ENCODE data around the gene INSC. TPM values are rescaled to one million over a fixed set of nuclear protein-coding genes. Genes with fewer than 3 reads are reported as not detected.

Gene INSC
- polyA plus RNA-seq, 1 donor, result 1.3 TPM

DNA sequence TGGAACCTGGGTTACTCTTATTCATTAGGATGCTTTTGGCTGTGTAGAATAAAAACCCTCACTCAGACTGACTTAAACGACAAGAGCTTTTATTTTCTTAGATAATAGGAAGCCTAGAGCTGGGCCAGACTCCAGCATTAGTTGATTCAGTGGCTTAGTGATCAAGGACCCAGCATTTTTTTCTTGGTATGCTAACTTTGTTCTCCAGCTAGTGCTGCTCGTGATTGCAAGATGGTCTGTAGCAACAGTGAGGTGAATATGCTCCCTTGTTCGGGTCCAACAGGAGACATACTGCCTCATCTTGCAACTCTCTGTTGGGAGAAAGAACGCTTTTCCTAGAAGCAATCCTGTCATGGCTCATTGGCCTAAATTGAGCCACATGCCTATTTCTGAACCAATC lies 33.4 kb downstream of the INSC start:
- DNase-seq (ENCODE audit: low read depth), result no peak

- no peak for DNase-seq (ENCODE audit: low read depth)
Measured at GRCh38 chr11:15149050-15149449, 34.3 kb downstream of the INSC start.

GRCh38 chr11:15150507-15150906 lies 35.8 kb downstream of the INSC start:
- no peak for DNase-seq (ENCODE audit: low read depth)

DNA sequence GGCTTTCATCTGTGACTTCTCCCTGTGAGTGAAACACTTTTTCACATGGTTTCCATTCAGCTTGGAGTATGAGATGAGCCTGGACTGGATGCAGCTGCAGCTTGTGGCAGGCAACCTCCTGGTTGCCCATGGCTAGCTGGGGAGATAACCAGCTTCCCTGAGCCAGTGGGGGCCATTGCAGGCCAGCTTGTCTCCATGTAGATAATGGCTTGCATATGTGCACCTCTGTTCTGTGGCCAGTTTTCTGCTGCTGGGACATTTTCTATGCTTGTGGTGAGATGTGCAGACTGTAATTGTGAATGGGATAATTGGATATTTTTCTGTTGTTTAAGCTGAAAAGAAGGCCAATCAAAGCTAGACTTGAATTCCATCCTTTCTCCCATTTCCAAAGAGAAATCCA lies 38.5 kb downstream of the INSC start:
- no peak for DNase-seq (ENCODE audit: low read depth)

- no peak for DNase-seq (ENCODE audit: low read depth)
Measured at GRCh38 chr11:15157181-15157580, 42.5 kb downstream of the INSC start.

- DNase-seq (ENCODE audit: low read depth), result no peak
Measured at GRCh38 chr11:15157606-15158137, 42.9 kb downstream of the INSC start.

- DNase-seq (ENCODE audit: low read depth), result no peak
Measured at GRCh38 chr11:15158351-15159015, 43.8 kb downstream of the INSC start.

GRCh38 chr11:15159085-15159484 lies 44.4 kb downstream of the INSC start:
- no peak for DNase-seq (ENCODE audit: low read depth)

DNA sequence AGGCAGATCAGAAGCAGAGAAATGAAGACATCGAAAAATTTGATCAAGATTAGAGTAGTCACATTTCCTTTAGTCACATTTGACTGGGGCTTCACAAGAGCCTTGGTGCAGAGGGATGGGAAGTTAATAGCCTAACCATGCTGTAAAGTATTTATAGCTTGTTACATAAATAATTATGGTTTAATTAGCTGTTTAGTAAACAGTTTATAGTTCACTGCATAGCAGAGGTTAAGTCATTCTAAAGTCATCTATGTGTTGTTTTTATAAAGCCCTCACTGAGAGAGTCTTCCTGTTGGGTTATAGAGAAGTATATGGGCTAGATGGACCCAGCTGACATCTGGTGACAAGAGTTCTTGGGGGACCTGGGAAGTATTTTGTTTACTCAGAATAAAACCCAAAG lies 47.1 kb downstream of the INSC start:
- DNase-seq (ENCODE audit: low read depth), result no peak

GRCh38 chr11:15163136-15163535 lies 48.4 kb downstream of the INSC start:
- DNase-seq (ENCODE audit: low read depth), result no peak

DNA sequence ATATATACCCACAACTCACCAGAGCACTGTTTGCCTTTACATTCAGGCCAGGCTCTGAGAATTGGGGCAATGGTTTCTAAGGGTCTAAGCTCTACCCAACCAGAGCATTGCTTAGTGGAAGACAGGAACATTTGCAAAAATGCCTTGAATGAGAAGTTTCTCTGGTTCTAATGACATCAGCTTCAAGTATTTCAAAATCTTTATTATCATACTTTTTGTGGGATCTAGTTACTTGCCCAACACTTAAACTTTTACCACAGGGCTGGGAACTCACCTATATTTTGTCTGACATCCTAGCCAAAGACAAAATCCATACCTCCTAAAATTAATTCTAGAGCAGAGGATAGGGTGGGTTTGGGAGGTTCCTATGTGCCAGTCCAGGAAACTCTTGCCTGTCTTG lies 51.5 kb downstream of the INSC start:
- no peak for DNase-seq (ENCODE audit: low read depth)

DNA sequence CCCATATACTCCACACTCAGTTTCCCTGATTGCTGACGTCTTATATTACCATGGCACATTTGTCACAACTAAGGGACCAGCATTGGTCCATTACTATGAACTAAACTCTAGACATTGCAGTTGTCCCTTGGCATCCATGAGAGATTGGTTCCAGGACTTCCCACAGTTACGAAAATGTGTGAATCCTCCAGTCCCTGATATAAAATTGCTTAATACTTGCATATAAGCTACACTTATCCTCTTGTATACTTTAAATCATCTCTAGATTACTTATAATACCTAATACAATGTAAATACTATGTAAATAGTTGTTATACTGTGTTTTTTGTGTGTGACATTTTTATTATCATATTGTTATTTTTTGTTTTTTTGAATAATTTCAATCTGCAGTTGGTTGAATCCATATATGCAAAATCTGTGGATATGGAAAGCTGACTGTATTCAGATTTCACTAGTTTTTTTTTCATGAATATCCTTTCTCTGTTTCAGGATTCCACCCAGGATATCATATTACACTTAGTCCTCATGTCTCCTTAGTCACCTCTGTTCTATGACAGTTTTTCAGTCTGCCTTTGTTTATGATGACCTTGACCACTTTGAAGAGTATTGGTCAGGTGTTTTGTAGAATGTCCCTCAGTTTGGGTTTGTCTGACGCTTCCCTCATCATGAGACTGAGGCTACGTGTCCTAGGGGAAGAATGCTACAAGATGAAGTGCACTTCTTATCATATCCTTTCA lies 55.3 kb downstream of the INSC start:
- no peak for DNase-seq (ENCODE audit: low read depth)

DNA sequence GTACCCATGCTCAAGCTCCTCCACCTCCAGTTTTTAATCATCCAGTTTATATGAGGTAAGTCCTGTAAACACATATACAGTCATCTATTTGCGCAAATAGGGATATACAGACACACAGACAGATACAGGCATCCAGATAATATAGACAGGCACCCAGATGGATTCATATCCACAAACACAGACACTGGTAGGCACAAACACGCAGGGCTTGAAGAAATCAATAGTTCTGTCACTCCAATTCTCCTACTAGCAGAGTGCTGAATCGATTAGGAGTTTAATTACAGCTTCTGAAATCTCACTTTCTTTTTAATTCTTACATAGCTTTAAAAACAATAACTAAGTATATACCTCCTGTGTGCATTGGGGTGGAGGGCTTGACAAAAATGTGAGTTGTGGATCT lies 56.0 kb downstream of the INSC start:
- DNase-seq (ENCODE audit: low read depth), result no peak

GRCh38 chr11:15171956-15172355 lies 57.2 kb downstream of the INSC start:
- DNase-seq (ENCODE audit: low read depth), result no peak

- DNase-seq (ENCODE audit: low read depth), result no peak
Measured at GRCh38 chr11:15175831-15176230, 61.1 kb downstream of the INSC start.

- DNase-seq (ENCODE audit: low read depth), result no peak
Measured at GRCh38 chr11:15176646-15177163, 62.0 kb downstream of the INSC start.

- no peak for DNase-seq (ENCODE audit: low read depth)
Measured at GRCh38 chr11:15177491-15177890, 62.8 kb downstream of the INSC start.

- no peak for DNase-seq (ENCODE audit: low read depth)
Measured at GRCh38 chr11:15178214-15178613, 63.5 kb downstream of the INSC start.

DNA sequence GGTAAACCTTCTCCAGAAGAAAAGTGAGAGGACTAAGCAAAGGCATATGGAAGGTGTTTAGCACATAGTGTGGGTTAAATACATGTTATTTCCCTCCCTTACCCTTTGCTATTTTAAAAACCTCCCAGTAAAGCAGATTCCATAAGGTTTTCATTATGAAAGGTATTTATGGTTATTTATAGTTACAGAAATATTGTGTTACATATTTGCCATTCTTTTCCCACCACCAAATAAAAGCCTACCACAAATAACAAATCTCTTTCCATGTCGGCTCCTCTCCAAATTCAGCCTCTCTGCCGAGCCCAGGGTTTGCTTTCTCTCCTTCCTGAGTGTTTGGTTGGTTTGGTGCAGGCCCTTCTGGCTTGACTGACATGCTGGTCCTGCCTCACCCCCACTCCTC lies 64.4 kb downstream of the INSC start:
- DNase-seq (ENCODE audit: low read depth), result no peak

- no peak for DNase-seq (ENCODE audit: low read depth)
Measured at GRCh38 chr11:15180212-15180792, 65.6 kb downstream of the INSC start.

DNA sequence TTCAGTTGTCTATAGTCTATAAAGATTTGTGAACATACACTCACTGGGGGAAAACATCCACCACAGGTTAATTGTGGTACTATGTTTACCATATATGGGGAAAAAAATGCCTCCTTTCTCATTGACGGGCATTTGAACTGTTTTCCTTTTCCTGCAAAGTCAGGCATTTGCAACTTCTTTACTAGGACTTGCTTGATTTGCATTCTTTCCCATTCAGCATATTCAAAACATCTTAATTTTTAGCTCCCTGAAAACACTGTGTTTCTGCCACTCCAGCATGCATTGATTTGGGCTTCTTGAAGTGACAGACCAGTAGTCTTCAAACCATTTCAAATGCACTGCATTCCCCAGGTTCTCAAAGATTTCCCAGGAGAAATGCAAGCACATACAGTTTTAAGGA lies 67.6 kb downstream of the INSC start:
- no peak for DNase-seq (ENCODE audit: low read depth)

- no peak for DNase-seq (ENCODE audit: low read depth)
Measured at GRCh38 chr11:15185021-15185420, 70.3 kb downstream of the INSC start.

DNA sequence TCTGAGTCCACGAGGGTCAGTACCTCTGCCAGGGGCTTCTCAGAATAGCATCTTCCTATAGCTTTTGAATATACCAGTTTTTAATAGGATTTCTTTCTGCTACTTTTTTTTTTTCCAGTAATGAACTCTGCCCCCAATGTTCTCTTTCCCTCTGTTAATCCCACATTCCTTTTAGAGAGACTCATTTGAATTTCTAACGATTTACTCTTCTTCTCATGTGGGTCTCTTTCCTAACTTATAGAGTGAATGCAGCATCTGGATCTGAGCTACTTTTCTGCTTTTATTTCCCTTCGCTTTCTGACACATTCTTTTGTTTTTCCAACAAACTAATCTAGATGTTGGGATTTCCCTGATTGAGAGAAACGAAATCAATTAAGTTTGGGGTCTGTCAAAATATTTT lies 71.4 kb downstream of the INSC start:
- DNase-seq (ENCODE audit: low read depth), result no peak

Measured in forelimb muscle (tissue), 1 donor.